ENCODE data around the gene NOD2.

DNA sequence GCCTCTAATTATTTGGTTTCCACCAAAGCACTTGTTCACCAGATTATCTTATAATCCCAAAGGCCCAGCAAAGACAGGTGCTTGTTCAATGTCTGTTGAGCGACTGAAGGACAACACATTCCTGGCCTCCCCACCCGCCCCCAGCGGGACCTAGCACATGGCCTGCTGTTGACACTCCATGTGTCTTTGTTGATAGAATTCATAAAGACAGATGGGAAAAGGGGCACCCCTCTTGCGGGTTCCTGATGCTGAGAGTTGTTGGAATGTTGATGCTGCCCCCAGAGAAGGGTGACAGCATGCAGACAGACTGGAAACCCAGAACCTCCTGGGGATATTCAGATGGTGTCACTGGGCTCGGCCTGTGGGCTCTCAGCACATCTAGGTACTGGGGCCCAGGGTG lies 49.2 kb upstream of the NOD2 start:
- TF ChIP-seq POLR2AphosphoS5 (IDR thresholded peaks at IDR 0.05) (no peak), EP300 (IDR thresholded peaks at IDR 0.05) (no peak)
- TF ChIP-seq, protein P1, sequence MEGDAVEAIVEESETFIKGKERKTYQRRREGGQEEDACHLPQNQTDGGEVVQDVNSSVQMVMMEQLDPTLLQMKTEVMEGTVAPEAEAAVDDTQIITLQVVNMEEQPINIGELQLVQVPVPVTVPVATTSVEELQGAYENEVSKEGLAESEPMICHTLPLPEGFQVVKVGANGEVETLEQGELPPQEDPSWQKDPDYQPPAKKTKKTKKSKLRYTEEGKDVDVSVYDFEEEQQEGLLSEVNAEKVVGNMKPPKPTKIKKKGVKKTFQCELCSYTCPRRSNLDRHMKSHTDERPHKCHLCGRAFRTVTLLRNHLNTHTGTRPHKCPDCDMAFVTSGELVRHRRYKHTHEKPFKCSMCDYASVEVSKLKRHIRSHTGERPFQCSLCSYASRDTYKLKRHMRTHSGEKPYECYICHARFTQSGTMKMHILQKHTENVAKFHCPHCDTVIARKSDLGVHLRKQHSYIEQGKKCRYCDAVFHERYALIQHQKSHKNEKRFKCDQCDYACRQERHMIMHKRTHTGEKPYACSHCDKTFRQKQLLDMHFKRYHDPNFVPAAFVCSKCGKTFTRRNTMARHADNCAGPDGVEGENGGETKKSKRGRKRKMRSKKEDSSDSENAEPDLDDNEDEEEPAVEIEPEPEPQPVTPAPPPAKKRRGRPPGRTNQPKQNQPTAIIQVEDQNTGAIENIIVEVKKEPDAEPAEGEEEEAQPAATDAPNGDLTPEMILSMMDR (IDR thresholded peaks at IDR 0.05) = no peak

Measured in suprapubic skin (tissue), 4 donors.